GM12865 (cell line): Measurements from ENCODE around the gene UBXN7.

Source experiments
- DNase-seq: peaks from one replicate; pipeline ENCODE4 v3.0.0; 2010; ENCODE audit warnings: low read depth
- H3K4me3 ChIP-seq: 2 replicates; pipeline ENCODE4 v1.5.1; 2011; ENCODE audit warnings: mild to moderate bottlenecking, low read depth, low read length, control low read depth
- CTCF ChIP-seq: IDR thresholded peaks from 2 replicates; pipeline ENCODE4 v1.5.1; 2011; ENCODE audit warnings: low read length, control low read depth, low read depth, inconsistent platforms; ENCODE audit not compliant: insufficient read depth; ENCODE audit errors: missing control alignments

Gene UBXN7

GRCh38 chr3:196340466-196340865, 91.8 kb downstream of the UBXN7 start:
- no peak overlapping the region for H3K4me3 ChIP-seq
- no peak for TF ChIP-seq CTCF
- no peak for DNase-seq

- H3K4me3 ChIP-seq: no peak overlapping the region
- TF ChIP-seq CTCF: no peak
- DNase-seq: no peak
Measured at GRCh38 chr3:196339493-196340254, 92.6 kb downstream of the UBXN7 start.

GRCh38 chr3:196339044-196339443, 93.2 kb downstream of the UBXN7 start:
- DNase-seq: no peak
- no peak overlapping the region for H3K4me3 ChIP-seq
- no peak for TF ChIP-seq CTCF

GRCh38 chr3:196336319-196337145, 95.7 kb downstream of the UBXN7 start:
- TF ChIP-seq CTCF: no peak
- no peak overlapping the region for H3K4me3 ChIP-seq
- no peak for DNase-seq

- no peak overlapping the region for H3K4me3 ChIP-seq
- no peak for TF ChIP-seq CTCF
- no peak for DNase-seq
Measured at GRCh38 chr3:196335503-196335948, 96.7 kb downstream of the UBXN7 start.

GRCh38 chr3:196334982-196335381, 97.2 kb downstream of the UBXN7 start:
- no peak overlapping the region for H3K4me3 ChIP-seq
- TF ChIP-seq CTCF: no peak
- no peak for DNase-seq
